GM19023 (cell line): ENCODE results near the gene HOXD10.

Experiments used
- ATAC-seq: cut with Tn5 transposase; IDR thresholded peaks from one replicate; pipeline ENCODE4 v1.9.1; 2021; ENCODE audit warnings: mild to moderate bottlenecking, moderate library complexity; ENCODE audit not compliant: unreplicated experiment

Gene HOXD10

GRCh38 chr2:176121190-176122051 lies 4.8 kb downstream of the HOXD10 start:
- ATAC-seq = no peak

- no peak for ATAC-seq
Measured at GRCh38 chr2:176122052-176122682, 5.6 kb downstream of the HOXD10 start.

- no peak for ATAC-seq
Measured at GRCh38 chr2:176122683-176123410, 6.3 kb downstream of the HOXD10 start, which contains the start of gene HOXD9. Gene HOXD9 (plus strand): TSS chr2:176122719. CDS start chr2:176122769, 50 bp downstream.

- no peak for ATAC-seq
Measured at GRCh38 chr2:176123411-176124109, 7.0 kb downstream of the HOXD10 start.

- no peak for ATAC-seq
Measured at GRCh38 chr2:176124110-176124946, 7.8 kb downstream of the HOXD10 start.

GRCh38 chr2:176124947-176125771 lies 8.6 kb downstream of the HOXD10 start:
- no peak for ATAC-seq

GRCh38 chr2:176125772-176126054 lies 9.1 kb downstream of the HOXD10 start:
- no peak for ATAC-seq

GRCh38 chr2:176126929-176127773 lies 10.6 kb downstream of the HOXD10 start:
- no peak for ATAC-seq

- ATAC-seq = no peak
Measured at GRCh38 chr2:176127774-176128072, 11.1 kb downstream of the HOXD10 start.

- ATAC-seq = no peak
Measured at GRCh38 chr2:176128172-176128981, 11.8 kb downstream of the HOXD10 start.

- ATAC-seq = no peak
Measured at GRCh38 chr2:176128982-176129796, 12.6 kb downstream of the HOXD10 start, which contains the start of gene HOXD8. Gene HOXD8 (plus strand): TSS chr2:176129705. CDS start chr2:176130367, 662 bp downstream.

GRCh38 chr2:176129813-176130146 lies 13.2 kb downstream of the HOXD10 start:
- no peak for ATAC-seq

GRCh38 chr2:176130147-176130956 lies 13.8 kb downstream of the HOXD10 start:
- no peak for ATAC-seq

GRCh38 chr2:176130957-176131847 lies 14.6 kb downstream of the HOXD10 start:
- ATAC-seq = no peak

GRCh38 chr2:176131848-176132158 lies 15.2 kb downstream of the HOXD10 start:
- no peak for ATAC-seq
